Stimulated activated CD8-positive, alpha-beta memory T cell treated with anti-CD3 and anti-CD28 coated beads, Interleukin-4, amount 100 ng/mL, for 4 hours (primary cell): ENCODE results near the gene CASK.
"Not testable (repeated sequence)": the region's sequence is repeated elsewhere in the genome, so short reads cannot be mapped to it uniquely, and the experiment has no call there.

Source experiments
- DNase-seq, 2 donors: peaks; one replicate each; pipeline ENCODE4 v3.0.0-alpha.2; 2020; ENCODE audit warnings: low read depth in 2 of 2, low spot score in 1 of 2

The CASK gene

DNA sequence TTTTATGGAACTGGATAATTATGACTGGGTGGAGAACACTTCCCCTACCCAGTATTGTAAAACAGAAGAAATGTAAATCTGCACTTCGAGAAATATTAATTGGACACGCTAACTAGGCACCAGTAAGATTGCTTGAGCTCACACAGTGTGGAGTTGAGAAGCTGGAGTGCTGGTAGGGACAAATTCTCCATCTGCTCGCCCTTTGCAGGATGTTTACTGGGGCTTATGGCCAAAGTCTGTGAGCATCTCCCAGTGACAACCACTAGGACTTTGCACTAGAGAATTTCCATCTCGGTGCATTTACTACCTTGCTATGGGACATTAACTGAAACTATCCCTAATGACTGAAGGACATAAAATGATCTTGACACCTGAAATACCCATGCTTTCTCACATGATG lies 268.3 kb downstream of the CASK start:
- DNase-seq = no peak

- DNase-seq = no peak
Measured at GRCh38 chrX:41653125-41653524, 270.2 kb downstream of the CASK start.

- not testable (repeated sequence) for DNase-seq
Measured at GRCh38 chrX:41646201-41646600, 277.2 kb downstream of the CASK start.

DNA sequence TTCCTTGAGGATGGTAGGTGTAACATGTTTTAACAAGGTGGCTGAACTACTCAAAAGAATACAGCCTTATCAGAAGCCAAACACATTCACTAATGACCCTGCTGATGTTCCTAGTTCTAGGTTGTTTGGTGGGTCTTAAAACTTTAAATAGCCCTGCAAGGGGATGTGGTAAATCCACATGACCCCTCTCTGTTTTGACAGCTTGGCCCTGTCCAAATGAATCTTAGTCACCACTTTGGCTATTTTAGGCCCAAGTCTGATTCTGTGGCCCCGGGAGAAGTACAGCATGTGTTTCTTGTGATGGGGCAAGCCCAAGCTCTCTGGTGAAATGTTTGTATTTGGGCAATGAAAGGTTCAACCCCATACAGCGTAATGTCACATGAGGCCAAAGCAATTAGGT lies 289.1 kb downstream of the CASK start:
- DNase-seq = no peak

DNA sequence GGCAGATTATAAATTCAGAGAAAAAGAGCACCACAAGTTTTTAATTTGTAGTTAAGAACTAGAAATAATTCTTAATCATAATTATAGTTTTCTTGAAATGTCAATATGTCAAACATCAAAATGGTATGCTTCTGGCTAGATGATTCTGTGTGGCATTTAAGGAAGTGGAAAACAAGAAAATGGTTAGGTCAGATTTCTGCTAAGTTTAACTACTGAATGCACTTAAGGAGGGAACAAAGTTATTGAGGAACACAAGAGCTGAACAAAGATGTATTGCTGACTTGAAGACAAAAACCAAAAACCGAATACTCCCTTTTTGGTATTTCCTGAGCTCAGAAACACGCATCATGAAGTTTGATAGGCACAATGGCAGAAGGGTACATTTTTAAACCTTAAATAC lies 293.3 kb downstream of the CASK start:
- DNase-seq = no peak

GRCh38 chrX:41629539-41629938 lies 293.8 kb downstream of the CASK start:
- no peak for DNase-seq

DNA sequence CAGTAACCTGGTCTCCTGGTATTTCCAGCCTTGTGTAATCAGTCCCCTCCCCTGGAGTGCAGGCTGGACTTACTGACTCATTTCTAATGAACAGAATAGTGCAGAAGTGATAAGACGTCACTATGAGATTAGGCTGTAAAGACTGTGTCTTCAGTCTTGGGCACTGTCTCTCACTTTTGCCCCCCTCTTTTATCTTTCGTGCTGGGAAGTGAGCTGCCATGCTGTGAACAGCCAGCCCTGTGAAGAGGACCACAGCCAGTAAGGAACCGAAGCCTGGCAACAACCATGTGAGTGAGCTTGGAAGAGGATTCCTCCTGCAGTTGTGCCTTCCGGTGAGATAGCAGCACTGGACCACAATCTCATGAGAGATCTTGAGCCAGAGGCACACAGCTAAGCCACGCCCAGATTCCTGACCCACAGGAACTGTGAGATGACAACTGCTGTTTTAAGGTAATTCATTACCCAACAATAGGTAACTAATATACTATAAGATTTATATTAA lies 302.1 kb downstream of the CASK start:
- no peak for DNase-seq

DNA sequence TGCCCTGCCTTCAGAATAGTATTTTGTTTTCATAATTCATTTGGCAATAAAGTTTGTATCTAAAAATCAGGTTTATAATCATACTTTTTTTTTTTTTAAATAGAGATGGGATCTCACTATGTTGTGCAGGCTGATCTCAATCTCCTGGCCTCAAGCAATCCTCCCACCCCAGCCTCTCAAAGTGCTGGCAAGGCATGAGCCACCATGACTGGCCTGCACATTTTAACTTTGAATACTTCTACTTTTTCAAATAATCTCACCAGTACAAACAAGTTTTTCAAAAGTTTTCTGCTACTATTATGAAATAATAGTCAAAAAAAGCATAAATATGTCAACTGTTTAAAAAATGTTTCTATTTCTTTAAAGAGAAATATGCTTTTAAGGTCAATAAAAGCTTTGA lies 304.1 kb downstream of the CASK start:
- no peak for DNase-seq

DNA sequence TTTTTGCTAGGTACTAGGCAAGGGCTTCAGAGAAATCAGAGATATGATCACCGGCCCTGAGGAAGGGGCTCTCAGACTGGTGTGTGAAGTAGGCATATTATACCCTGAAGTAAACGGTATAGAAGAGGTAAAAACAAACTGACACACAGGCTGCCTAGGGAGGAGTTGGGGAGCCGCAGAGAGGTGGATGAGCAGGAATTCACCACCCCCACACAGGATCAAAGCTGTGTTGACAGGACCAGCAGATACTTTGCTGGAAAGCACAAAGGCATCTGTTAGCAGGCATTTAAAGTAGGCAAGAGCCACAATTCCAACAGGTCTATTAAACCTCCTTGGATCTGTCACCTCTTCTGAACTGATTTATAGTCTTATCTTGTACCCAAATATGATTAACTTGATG lies 306.4 kb downstream of the CASK start:
- DNase-seq = no peak

DNA sequence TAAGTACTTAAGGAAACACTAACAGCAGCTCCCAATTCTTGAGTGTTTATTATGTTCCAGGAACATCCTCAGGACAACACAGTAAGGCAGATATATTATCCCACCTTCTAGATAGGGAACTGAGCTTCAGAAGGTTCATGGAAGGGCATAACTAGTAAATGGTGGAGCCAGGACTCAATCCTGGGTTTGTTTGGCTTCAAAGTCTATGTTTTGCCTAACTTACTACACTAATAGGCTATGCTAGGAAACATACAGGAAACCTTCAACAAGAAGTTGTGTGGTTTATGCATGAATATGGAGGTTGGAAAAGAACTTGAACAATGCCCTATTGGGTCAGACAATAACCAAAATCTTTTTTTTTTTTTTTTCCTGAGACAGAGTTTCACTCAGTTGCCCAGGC lies 307.1 kb downstream of the CASK start:
- DNase-seq = no peak

DNA sequence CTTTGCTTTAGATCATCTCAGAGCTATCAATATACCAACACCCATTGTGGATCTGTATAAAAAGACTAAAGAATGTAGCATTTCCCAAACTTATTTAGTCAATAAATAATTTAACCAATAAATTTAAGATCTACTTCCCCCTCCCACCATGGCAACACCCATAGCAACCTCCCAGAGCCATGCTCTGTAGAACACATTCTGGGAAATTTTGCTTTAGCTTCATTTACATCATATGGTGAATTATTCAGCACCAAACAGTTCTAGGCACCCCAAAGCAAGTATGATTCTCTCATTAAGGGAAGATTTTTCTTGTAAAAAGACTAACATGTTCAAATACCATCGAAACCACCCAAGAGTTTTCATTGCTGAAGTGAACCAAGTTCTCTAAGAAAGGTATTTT lies 315.1 kb downstream of the CASK start:
- no peak for DNase-seq

GRCh38 chrX:41607264-41607832 lies 316.0 kb downstream of the CASK start:
- no peak for DNase-seq

- DNase-seq = not testable (repeated sequence)
Measured at GRCh38 chrX:41606057-41606456, 317.3 kb downstream of the CASK start.

DNA sequence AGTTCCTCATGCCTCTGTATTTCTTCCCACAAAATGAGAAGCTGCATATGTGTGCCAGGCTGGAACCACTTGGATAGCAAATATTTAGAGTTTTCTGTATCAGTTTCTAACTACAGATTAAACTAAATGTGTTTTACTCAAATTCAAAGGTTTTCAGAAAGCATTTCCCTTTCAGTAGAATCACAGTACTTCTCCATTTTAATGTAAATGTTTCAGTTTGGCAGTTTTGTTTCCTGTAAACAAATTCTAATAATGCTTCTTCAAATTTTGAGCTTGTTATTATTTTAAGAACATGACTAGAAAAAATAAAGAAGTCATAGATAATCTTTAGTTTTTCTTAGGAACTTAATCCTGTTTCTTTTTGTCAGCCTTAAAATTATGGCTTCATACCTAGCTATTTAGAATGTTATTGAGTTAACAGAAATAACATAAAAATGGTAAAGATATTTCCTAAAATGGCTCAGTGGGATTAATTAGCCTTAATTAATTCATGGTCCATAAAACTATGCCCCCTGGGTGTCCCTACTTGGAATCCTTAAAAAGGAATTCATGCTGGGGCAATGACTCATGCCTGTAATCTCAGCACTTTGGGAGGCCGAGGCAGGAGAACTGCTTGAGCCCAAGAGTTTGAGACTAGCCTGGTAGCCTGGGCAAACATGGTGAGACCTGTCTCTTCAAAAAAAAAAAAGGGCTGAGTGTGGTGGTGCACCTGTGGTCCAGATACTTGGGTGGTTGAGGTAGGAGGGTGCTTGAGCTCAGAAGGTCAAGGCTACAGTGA lies 318.4 kb downstream of the CASK start:
- DNase-seq = no peak

GRCh38 chrX:41604177-41604576 lies 319.2 kb downstream of the CASK start:
- DNase-seq = no peak

DNA sequence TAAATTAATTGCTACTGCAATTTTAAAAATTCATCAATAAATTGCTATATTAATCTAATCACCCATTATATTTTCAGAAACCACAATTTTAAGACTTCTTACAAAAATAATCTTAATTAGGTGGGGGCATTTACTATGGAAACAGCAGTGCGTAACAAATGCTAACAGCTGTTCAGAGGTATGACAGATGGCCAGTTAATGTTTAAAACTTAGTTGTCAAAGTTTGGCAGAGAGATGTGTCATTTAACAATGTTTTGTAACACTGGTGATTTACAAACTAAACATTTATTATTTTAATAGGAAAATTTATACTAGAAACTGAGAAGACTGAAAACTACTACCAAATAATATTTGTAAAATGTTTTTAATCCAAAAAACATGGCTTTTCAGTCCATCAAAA lies 319.8 kb downstream of the CASK start:
- DNase-seq = no peak

GRCh38 chrX:41602816-41603345 lies 320.5 kb downstream of the CASK start:
- DNase-seq = no peak

DNA sequence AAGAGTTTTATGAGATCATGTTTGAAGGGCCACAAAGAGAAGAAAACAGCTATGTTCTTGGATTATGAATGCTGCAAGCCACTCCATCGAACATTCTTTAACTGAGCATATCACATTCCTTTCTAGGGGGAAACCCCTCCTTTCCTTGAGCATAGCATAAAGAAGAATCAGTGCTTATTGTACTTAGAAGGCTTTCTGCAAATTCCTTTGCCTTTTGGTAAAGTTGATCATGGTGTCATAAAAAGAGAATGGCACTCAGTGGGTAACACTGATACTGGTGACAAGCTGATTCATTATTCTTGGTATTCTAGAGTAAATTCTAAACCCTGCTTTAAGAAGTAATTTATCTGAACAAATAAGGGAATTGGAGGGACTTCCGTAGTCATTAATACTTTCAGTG lies 323.1 kb downstream of the CASK start:
- DNase-seq = no peak

DNA sequence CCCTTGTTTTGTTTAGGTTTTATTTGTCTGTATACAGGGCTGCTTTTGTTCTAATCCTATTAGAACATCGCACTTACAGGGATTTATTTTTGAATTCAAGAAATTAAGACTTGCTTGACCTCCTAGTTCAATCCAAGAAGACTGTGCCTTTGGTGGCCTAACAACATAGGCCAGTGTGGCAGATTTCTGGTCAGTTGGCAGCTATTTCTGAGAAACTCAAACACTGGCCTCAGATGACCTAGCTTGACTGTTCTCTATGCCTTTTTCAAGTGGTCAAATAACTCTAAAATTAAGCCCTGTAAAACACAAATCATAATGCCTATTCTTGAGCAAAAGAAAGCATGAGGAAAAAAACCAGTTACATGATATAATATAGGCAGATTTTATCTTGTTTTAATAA lies 323.8 kb downstream of the CASK start:
- no peak for DNase-seq

- DNase-seq = no peak
Measured at GRCh38 chrX:41596596-41596995, 326.8 kb downstream of the CASK start.

DNA sequence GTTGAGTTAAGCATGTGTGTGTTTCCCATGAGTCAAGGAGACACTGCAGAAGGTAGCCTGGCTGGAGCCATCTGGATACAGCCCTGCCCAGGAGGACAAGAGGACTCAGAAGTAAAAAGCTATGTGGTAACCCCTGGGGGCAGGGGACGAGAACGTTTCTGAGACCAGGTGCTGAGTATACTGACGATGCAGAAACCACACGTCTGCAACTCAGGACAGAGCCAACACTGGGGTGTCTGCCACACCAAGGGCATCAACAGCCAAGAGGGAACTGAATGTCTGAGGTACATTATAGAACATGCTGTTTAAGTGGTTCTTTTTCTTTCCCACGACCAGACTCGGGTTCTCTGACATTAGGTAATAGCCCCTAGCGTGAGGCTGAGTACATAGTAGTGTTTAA lies 328.7 kb downstream of the CASK start:
- no peak for DNase-seq

DNA sequence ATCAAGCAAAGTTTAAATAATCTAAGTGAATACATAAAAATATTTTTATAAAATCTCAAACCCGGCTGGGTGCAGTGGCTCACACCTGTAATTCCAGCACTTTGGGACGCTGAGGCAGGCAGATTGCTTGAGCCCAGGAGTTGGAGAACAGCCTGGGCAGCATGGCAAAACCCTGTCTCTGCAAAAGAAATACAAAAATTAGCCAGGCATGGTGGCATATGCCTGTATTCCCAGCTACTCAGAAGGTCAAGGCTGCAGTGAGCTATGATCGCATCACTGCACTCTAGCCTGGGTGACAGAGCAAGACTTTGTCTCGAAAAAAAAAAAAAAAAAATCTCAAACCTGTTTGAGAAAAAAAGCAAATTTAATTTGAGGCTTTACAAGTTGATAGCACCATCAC lies 331.4 kb downstream of the CASK start:
- DNase-seq = no peak

- no peak for DNase-seq
Measured at GRCh38 chrX:41590641-41591040, 332.7 kb downstream of the CASK start.
